ENCODE measurements around the gene DPYSL4. TPM values are rescaled to one million over a fixed set of nuclear protein-coding genes. Genes with fewer than 3 reads are reported as not detected.

Gene DPYSL4
- total RNA-seq, 2 donors from 2014 or later: 0.28 TPM; not detected in 1

DNA sequence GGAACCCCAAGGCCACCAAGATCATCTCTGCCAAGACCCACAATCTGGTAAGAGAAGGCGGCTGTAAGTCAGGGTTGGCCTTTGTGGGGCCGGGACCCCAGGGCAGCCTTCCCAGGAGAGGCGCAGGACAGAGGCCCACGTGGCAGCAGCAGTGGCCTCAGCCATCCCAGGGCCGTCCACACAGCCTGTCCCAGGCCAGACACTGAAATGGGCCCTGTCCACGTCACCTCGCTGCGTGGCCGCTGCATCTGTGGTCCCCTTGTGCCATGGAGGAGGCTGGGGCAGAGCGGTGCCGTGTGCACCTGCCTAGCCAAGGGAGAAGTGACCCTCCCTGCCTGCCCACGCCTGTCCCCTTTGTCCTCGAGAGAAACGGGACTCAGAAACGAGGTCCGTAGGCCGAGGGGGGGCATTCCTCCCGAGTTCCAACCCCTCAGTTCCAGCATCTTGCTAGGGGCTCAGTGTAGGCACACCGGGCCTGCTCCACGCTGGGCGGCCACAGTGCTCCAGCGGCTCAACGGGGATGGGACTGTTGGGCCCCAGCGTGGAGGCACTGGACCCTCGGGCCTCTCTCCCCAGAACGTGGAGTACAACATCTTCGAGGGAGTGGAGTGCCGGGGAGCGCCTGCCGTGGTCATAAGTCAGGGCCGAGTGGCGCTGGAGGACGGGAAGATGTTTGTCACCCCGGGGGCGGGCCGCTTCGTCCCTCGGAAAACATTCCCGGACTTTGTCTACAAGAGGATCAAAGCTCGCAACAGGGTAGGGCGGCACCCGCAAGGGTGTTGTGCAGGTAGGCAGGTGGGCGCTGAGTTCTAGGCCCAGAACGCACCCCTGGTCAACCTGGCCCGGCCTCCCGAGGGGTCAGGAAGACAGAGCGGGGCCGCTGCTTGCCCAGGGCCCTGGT, 15.6 kb downstream of the DPYSL4 start:
- no peak for TF ChIP-seq CTCF (IDR thresholded peaks at IDR 0.05)
- ATAC-seq (ENCODE audit: insufficient number of reproducible peaks, low FRiP score, low read depth) (no peak), DNase-seq (ENCODE audit: low spot score) (no peak)
- no peak overlapping the region for H3K4me3 ChIP-seq
- H3K27me3 ChIP-seq (replicated peaks; ENCODE audit: insufficient read depth): no peaks in the 10 kb centered on the region
- no peaks in the 10 kb centered on the region for H3K9me3 ChIP-seq
- no peak overlapping the region for H3K27ac ChIP-seq
- no peaks in the 10 kb centered on the region for H3K36me3 ChIP-seq
- no peaks in the 10 kb centered on the region for H3K4me1 ChIP-seq (ENCODE audit: control insufficient read depth in 1 of 2, low read depth in 2 of 2)

- DNase-seq (ENCODE audit: low spot score) (no peak), ATAC-seq (ENCODE audit: insufficient number of reproducible peaks, low FRiP score, low read depth) (no peak)
- TF ChIP-seq CTCF (IDR thresholded peaks at IDR 0.05): no peak
- no peaks in the 10 kb centered on the region for H3K36me3 ChIP-seq
- H3K27ac ChIP-seq: no peak overlapping the region
- no peaks in the 10 kb centered on the region for H3K27me3 ChIP-seq (replicated peaks; ENCODE audit: insufficient read depth)
- no peaks in the 10 kb centered on the region for H3K4me1 ChIP-seq (ENCODE audit: control insufficient read depth in 1 of 2, low read depth in 2 of 2)
- H3K4me3 ChIP-seq: no peak overlapping the region
- H3K9me3 ChIP-seq: no peaks in the 10 kb centered on the region
These were observed 16.7 kb downstream of the DPYSL4 start for GRCh38 chr10:132203256-132204077.

GRCh38 chr10:132204078-132204780, 17.5 kb downstream of the DPYSL4 start:
- Histone ChIP-seq H3K27me3 (replicated peaks; ENCODE audit: insufficient read depth) (no peaks in the 10 kb centered on the region), H3K36me3 (no peaks in the 10 kb centered on the region), H3K9me3 (no peaks in the 10 kb centered on the region), H3K4me3 (no peak overlapping the region), H3K27ac (no peak overlapping the region), H3K4me1 (ENCODE audit: control insufficient read depth in 1 of 2, low read depth in 2 of 2) (no peaks in the 10 kb centered on the region)
- DNase-seq (ENCODE audit: low spot score): no peak
- ATAC-seq (ENCODE audit: insufficient number of reproducible peaks, low FRiP score, low read depth): no peak
- TF ChIP-seq CTCF (IDR thresholded peaks at IDR 0.05): no peak

- H3K9me3 ChIP-seq: no peaks in the 10 kb centered on the region
- ATAC-seq (ENCODE audit: insufficient number of reproducible peaks, low FRiP score, low read depth) (no peak), DNase-seq (ENCODE audit: low spot score) (no peak)
- H3K4me1 ChIP-seq (ENCODE audit: control insufficient read depth in 1 of 2, low read depth in 2 of 2): no peaks in the 10 kb centered on the region
- H3K4me3 ChIP-seq: no peak overlapping the region
- no peak for TF ChIP-seq CTCF (IDR thresholded peaks at IDR 0.05)
- H3K36me3 ChIP-seq: no peaks in the 10 kb centered on the region
- H3K27me3 ChIP-seq (replicated peaks; ENCODE audit: insufficient read depth): no peaks in the 10 kb centered on the region
- no peak overlapping the region for H3K27ac ChIP-seq
These were observed 18.2 kb downstream of the DPYSL4 start for GRCh38 chr10:132204781-132205473.
